Karpas-422 (cell line): Measurements from ENCODE around the gene TNNT3. TPM values are rescaled to one million over a fixed set of nuclear protein-coding genes. Genes with fewer than 3 reads are reported as not detected.

ENCODE experiments used
- DNase-seq: peaks from one replicate; pipeline ENCODE4 v3.0.0-alpha.2; 2015
- H2AFZ ChIP-seq: fragments of 200-600 bp; sonication (generic); 2 replicates; pipeline ENCODE4 v1.6.1; 2014; ENCODE audit warnings: antibody characterized with exemption, low read length, mixed read lengths
- H3K27ac ChIP-seq: fragments of 200-600 bp; sonication (generic); 2 replicates; pipeline ENCODE4 v1.5.1; 2014; ENCODE audit warnings: mild to moderate bottlenecking, low read length, moderate library complexity
- H3K27me3 ChIP-seq: fragments of 200-600 bp; sonication (generic); 2 replicates; pipeline ENCODE4 v1.6.1; 2014; ENCODE audit warnings: low read length, mixed read lengths
- H3K36me3 ChIP-seq: fragments of 200-600 bp; sonication (generic); 2 replicates; pipeline ENCODE4 v1.6.1; 2014; ENCODE audit warnings: low read length, mixed read lengths; ENCODE audit not compliant: insufficient read depth
- H3K4me1 ChIP-seq: fragments of 200-600 bp; sonication (generic); 2 replicates; pipeline ENCODE4 v1.6.1; 2014; ENCODE audit warnings: mild to moderate bottlenecking, low read length, mixed read lengths
- H3K4me2 ChIP-seq: fragments of 200-600 bp; sonication (generic); 2 replicates; pipeline ENCODE4 v1.6.1; 2014; ENCODE audit warnings: low read length, low read depth, mild to moderate bottlenecking; ENCODE audit not compliant: poor library complexity, severe bottlenecking
- H3K4me3 ChIP-seq: fragments of 200-600 bp; sonication (generic); 2 replicates; pipeline ENCODE4 v1.5.1; 2014; ENCODE audit warnings: mild to moderate bottlenecking, antibody characterized with exemption, low read length, mixed read lengths
- H3K79me2 ChIP-seq: fragments of 200-600 bp; sonication (generic); 2 replicates; pipeline ENCODE4 v1.6.1; 2014; ENCODE audit warnings: mild to moderate bottlenecking, low read length, mixed read lengths
- H3K9ac ChIP-seq: fragments of 200-600 bp; sonication (generic); 2 replicates; pipeline ENCODE4 v1.6.0; 2014; ENCODE audit warnings: low read length
- H3K9me2 ChIP-seq: fragments of 200-600 bp; sonication (generic), shearing (Covaris generic); replicated peaks from 2 replicates; pipeline ENCODE4 v1.6.0; 2014; ENCODE audit warnings: mild to moderate bottlenecking, low read length, moderate library complexity; ENCODE audit not compliant: insufficient read depth
- H3K9me3 ChIP-seq: fragments of 300-700, 200-600 bp; sonication (generic); 2 replicates; pipeline ENCODE4 v1.6.1; 2014; ENCODE audit warnings: low read length, mixed read lengths
- H4K20me1 ChIP-seq: fragments of 200-600 bp; sonication (generic); 2 replicates; pipeline ENCODE4 v1.6.1; 2014; ENCODE audit warnings: mild to moderate bottlenecking, antibody characterized with exemption, low read length, low read depth; ENCODE audit not compliant: insufficient read depth
- total RNA-seq: library from RNA; depleted of rRNA; stranded (reverse); fragments of >200 nt; shearing (Covaris generic); gene quantifications from 2 replicates; pipeline ENCODE4 v1.2.3, GENCODE V29; 2014; ENCODE audit warnings: low replicate concordance

The TNNT3 gene
- total RNA-seq, 1 experiment from 2014 or later, result not detected

- no peaks in the 10 kb centered on the region for H3K36me3 ChIP-seq
- H3K4me2 ChIP-seq, result no peak overlapping the region
- H3K4me3 ChIP-seq, result no peak overlapping the region
- no peaks in the 10 kb centered on the region for H3K4me1 ChIP-seq
- H3K27ac ChIP-seq, result no peak overlapping the region
- no peaks in the 10 kb centered on the region for H4K20me1 ChIP-seq
- H2AFZ ChIP-seq, result no peak overlapping the region
- H3K9ac ChIP-seq, result no peak overlapping the region
- no peaks in the 10 kb centered on the region for H3K27me3 ChIP-seq
- no peaks in the 10 kb centered on the region for H3K79me2 ChIP-seq
- no peak for DNase-seq
- no peaks in the 10 kb centered on the region for H3K9me3 ChIP-seq
- H3K9me2 ChIP-seq, result no peaks in the 10 kb centered on the region
Observed at GRCh38 chr11:1964348-1964747, 44.8 kb downstream of the TNNT3 start.

- no peak overlapping the region for H3K4me3 ChIP-seq
- no peaks in the 10 kb centered on the region for H3K36me3 ChIP-seq
- no peaks in the 10 kb centered on the region for H3K9me3 ChIP-seq
- no peaks in the 10 kb centered on the region for H3K79me2 ChIP-seq
- no peaks in the 10 kb centered on the region for H3K9me2 ChIP-seq
- H3K9ac ChIP-seq, result no peak overlapping the region
- no peaks in the 10 kb centered on the region for H3K4me1 ChIP-seq
- H4K20me1 ChIP-seq, result no peaks in the 10 kb centered on the region
- H3K4me2 ChIP-seq, result no peak overlapping the region
- H2AFZ ChIP-seq, result no peak overlapping the region
- H3K27me3 ChIP-seq, result no peaks in the 10 kb centered on the region
- DNase-seq, result no peak
- no peak overlapping the region for H3K27ac ChIP-seq
Observed at GRCh38 chr11:1964955-1965354, 45.5 kb downstream of the TNNT3 start.

- H3K4me3 ChIP-seq, result no peak overlapping the region
- H3K27me3 ChIP-seq, result no peaks in the 10 kb centered on the region
- no peaks in the 10 kb centered on the region for H3K79me2 ChIP-seq
- H3K9me3 ChIP-seq, result no peaks in the 10 kb centered on the region
- no peaks in the 10 kb centered on the region for H3K4me1 ChIP-seq
- H3K27ac ChIP-seq, result no peak overlapping the region
- no peaks in the 10 kb centered on the region for H3K36me3 ChIP-seq
- no peak for DNase-seq
- H3K9ac ChIP-seq, result no peak overlapping the region
- H3K9me2 ChIP-seq, result no peaks in the 10 kb centered on the region
- no peaks in the 10 kb centered on the region for H4K20me1 ChIP-seq
- no peak overlapping the region for H3K4me2 ChIP-seq
- H2AFZ ChIP-seq, result no peak overlapping the region
Observed at GRCh38 chr11:1966531-1966930, 47.0 kb downstream of the TNNT3 start.

- Histone ChIP-seq H3K9me3 (no peaks in the 10 kb centered on the region), H3K27me3 (no peaks in the 10 kb centered on the region), H2AFZ (no peak overlapping the region), H3K9me2 (no peaks in the 10 kb centered on the region), H3K4me2 (no peak overlapping the region), H3K36me3 (no peaks in the 10 kb centered on the region), H3K9ac (no peak overlapping the region), H3K79me2 (no peaks in the 10 kb centered on the region), H3K4me3 (no peak overlapping the region), H3K4me1 (no peaks in the 10 kb centered on the region), H3K27ac (no peak overlapping the region), H4K20me1 (no peaks in the 10 kb centered on the region)
- no peak for DNase-seq
Observed at GRCh38 chr11:1967641-1968225, 48.2 kb downstream of the TNNT3 start.

DNA sequence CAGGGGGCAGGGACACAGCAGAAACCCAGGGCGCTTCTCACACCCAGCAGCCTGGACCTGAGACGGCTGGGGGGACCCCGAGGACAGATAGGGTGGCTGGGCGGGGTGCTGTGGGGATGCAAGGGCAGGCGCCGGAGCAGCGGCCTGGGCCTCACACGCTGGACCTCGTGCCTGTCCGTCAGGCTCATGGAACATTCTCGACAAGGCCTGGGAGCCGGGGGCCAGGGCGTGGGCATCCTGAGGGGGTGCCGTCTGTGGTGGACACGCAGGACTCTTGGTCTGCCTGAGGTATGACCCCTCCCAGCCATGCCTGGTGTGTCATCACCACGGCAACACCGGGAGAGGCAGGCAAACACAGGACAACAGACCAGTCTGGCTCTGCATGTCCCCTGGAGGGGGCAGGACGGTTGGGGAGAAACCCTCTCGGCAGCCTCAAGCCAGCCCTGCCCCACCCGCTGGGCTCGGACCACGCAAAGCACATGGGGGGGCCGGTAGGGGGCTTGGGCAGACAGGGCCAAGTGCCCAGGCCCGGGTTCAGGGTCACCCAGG lies 49.0 kb downstream of the TNNT3 start:
- Histone ChIP-seq H3K27ac (no peak overlapping the region), H3K4me2 (no peak overlapping the region), H3K27me3 (no peaks in the 10 kb centered on the region), H3K36me3 (no peaks in the 10 kb centered on the region), H2AFZ (no peak overlapping the region), H3K4me1 (no peaks in the 10 kb centered on the region), H3K9ac (no peak overlapping the region), H3K79me2 (no peaks in the 10 kb centered on the region), H3K9me3 (no peaks in the 10 kb centered on the region), H3K9me2 (no peaks in the 10 kb centered on the region), H3K4me3 (no peak overlapping the region), H4K20me1 (no peaks in the 10 kb centered on the region)
- DNase-seq, result no peak

DNA sequence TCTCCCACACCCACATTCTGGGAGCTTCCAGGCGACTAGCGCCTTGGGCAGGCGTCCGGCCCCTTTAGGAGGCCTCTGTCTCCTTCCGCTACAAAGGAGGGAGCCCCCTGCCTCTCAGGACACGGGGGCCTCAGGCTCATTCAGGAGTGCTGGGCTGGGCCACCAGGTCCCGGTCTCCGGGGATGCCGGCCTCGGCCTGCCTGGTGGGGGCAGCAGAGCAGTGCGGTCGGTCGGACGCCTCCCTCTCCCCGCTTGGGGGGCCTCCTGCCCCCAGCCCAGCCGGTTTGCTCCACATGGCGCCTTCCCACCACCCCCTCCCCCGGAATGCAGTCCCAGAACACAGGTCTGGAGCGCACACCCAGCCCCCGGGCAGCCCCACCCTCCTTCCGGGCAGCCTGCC lies 49.5 kb downstream of the TNNT3 start:
- no peak for DNase-seq
- Histone ChIP-seq H3K9me2 (no peaks in the 10 kb centered on the region), H4K20me1 (no peaks in the 10 kb centered on the region), H2AFZ (no peak overlapping the region), H3K36me3 (no peaks in the 10 kb centered on the region), H3K27me3 (no peaks in the 10 kb centered on the region), H3K79me2 (no peaks in the 10 kb centered on the region), H3K4me3 (no peak overlapping the region), H3K9ac (no peak overlapping the region), H3K4me1 (no peaks in the 10 kb centered on the region), H3K27ac (no peak overlapping the region), H3K9me3 (no peaks in the 10 kb centered on the region), H3K4me2 (no peak overlapping the region)

- Histone ChIP-seq H3K4me2 (no peak overlapping the region), H3K9me3 (no peaks in the 10 kb centered on the region), H3K27ac (no peak overlapping the region), H4K20me1 (no peaks in the 10 kb centered on the region), H3K9ac (no peak overlapping the region), H3K9me2 (no peaks in the 10 kb centered on the region), H3K27me3 (no peaks in the 10 kb centered on the region), H2AFZ (no peak overlapping the region), H3K4me3 (no peak overlapping the region), H3K79me2 (no peaks in the 10 kb centered on the region), H3K4me1 (no peaks in the 10 kb centered on the region), H3K36me3 (no peaks in the 10 kb centered on the region)
- DNase-seq, result no peak
Observed at GRCh38 chr11:1969776-1970175, 50.3 kb downstream of the TNNT3 start.

GRCh38 chr11:1970956-1971355 lies 51.5 kb downstream of the TNNT3 start:
- peak; percentile 11 for DNase-seq
- Histone ChIP-seq H3K4me1 (no peaks in the 10 kb centered on the region), H4K20me1 (no peaks in the 10 kb centered on the region), H2AFZ (no peak overlapping the region), H3K9ac (no peak overlapping the region), H3K79me2 (no peaks in the 10 kb centered on the region), H3K36me3 (no peaks in the 10 kb centered on the region), H3K9me2 (no peaks in the 10 kb centered on the region), H3K4me2 (no peak overlapping the region), H3K27ac (no peak overlapping the region), H3K9me3 (no peaks in the 10 kb centered on the region), H3K27me3 (no peaks in the 10 kb centered on the region), H3K4me3 (no peak overlapping the region)
